MV-4-11 (cell line): ENCODE results near the gene PPP1R9B.

Experiments used
- DNase-seq: peaks from one replicate; lab custom pipeline; 2025; lab: John Stamatoyannopoulos, UW

PPP1R9B gene

DNA sequence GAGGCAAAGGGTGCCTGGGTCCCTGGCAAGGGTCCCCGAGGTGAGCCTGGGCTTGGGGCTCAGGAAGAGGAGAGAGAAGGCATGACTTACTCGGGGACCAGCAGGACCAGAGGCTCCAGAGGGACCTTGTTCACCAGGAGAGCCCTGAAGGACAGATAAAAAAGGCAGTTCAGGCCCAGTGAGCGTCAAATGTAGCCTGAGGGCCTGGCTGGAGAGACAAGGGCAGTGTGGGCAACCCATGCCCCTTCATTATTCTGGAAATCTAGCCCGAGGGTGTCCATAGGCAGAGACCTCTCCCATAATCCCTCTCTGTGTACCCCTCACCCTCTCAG is 36.9 kb upstream of the PPP1R9B start:
- no peak for DNase-seq

DNA sequence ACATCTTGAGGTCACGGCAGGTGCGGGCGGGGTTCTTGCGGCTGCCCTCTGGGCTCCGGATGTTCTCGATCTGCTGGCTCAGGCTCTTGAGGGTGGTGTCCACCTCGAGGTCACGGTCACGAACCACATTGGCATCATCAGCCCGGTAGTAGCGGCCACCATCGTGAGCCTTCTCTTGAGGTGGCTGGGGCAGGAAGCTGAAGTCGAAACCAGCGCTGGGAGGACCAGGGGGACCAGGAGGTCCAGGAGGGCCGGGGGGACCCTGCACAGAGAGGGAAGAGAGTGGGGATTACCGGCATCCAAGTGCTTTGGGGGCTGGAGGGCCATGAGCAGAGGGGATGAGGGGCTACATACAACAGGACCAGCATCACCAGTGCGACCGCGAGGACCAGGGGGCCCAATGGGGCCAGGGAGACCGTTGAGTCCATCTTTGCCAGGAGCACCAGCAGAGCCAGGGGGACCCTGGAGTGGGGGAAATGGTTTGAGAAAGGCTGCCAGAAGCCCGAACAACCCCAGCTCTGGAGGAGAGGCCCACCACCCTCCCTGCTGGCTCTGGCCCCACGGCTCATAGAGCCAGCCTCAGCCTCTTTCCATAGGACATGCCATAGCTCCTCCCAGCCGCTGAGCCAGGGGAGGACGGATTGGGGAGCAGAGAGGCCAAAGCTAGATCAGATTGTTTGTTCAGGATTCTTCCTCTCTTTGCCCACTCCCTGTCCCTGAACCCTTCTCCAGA is 36.4 kb upstream of the PPP1R9B start:
- no peak for DNase-seq

DNA sequence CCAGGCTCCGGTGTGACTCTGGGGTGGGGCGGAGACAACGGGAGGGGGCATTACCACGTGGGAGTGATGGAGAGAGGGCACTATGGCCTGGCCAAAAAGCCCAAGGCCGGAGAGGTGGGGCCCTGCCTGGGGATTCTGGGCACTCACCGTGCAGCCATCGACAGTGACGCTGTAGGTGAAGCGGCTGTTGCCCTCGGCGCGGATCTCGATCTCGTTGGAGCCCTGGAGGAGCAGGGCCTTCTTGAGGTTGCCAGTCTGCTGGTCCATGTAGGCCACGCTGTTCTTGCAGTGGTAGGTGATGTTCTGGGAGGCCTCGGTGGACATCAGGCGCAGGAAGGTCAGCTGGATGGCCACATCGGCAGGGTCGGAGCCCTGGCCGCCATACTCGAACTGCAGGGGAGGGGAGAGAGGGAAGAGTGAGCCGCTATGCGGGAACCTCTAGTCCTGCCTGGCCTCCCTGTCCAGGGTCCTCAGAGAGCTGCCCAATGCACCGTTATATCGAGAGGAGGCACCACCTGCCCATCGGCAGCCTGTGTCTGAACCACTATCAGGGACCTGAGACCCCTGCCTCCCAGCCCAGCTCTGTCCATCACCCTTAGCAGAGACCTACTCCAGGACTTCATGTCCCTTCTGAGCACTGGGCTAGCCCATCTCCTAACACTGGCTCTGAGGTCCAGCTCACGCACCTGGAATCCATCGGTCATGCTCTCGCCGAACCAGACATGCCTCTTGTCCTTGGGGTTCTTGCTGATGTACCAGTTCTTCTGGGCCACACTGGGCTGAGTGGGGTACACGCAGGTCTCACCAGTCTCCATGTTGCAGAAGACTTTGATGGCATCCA is 35.4 kb upstream of the PPP1R9B start:
- no peak for DNase-seq

DNA sequence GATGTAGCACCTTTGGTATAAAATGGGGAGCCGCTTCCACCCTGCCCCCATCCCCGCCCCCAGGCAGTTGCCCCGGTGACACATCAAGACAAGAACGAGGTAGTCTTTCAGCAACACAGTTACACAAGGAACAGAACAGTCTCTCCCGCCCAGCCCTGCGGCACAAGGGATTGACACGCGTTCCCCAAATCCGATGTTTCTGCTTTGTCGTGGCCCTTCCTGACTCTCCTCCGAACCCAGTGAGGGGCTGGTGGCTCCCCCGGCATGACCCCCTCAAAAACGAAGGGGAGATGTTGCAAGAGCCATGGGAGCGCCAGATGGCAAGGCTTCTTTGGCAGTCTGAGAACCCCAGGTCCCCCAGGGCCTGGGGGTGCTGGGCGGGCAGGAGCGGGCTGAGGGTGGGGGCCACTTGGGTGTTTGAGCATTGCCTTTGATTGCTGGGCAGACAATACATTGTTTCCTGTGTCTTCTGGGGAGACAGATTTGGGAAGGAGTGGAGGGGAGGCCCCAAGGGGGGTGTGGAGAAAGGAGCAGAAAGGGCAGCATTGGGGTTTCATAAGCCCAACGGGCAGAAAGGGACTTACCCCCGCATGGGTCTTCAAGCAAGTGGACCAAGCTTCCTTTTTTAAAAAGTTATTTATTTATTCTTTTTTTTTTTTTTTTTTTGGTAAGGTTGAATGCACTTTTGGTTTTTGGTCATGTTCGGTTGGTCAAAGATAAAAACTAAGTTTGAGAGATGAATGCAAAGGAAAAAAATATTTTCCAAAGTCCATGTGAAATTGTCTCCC is 34.3 kb upstream of the PPP1R9B start:
- peak; percentile 70 for DNase-seq

DNA sequence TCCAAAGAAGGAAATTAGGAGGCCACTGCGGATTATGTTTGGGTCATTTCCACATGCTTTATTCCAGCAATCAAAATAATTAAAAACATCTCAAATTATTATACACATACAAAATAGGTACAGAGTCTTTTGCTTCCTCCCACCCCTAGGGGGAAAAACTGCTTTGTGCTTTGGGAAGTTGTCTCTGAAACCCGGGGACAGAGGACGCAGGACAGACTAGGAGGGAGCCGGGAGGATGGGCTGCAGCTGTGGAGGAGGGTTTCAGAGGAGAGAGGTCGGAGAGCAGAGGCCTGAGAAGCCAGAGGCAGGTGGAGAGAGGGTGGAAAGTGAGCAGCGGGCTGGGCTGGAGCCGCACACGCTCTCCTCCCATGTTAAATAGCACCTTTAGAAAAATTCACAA is 33.6 kb upstream of the PPP1R9B start:
- no peak for DNase-seq

DNA sequence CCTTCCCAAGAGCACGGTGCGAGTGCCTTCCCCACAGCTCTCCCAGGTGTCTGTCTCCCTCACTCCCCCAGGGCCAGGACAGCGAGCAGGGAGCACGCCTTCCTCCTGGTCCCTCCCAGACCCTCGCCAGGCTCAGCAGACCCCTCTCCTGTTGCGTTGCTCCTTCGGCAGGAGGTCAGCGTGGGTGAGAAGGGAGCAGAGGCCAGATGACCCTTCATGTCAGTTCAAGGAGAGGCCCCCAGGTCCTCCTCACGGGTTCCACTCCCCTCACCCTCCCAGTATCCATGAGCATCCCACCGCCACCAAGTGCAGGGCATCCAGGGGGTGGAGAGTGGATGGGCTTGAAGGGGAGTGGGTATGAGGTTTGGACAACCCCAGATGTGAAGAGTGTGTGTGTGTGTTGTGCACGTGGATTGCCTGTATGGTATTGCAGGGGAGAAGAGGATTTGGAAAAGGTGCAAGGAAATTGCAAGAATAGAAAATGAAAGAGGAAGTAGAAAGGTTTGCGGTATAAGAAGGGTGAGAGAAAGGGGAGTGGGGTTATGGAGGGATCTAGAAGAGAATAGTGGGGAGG is 33.0 kb upstream of the PPP1R9B start:
- peak; percentile 87 for DNase-seq

DNA sequence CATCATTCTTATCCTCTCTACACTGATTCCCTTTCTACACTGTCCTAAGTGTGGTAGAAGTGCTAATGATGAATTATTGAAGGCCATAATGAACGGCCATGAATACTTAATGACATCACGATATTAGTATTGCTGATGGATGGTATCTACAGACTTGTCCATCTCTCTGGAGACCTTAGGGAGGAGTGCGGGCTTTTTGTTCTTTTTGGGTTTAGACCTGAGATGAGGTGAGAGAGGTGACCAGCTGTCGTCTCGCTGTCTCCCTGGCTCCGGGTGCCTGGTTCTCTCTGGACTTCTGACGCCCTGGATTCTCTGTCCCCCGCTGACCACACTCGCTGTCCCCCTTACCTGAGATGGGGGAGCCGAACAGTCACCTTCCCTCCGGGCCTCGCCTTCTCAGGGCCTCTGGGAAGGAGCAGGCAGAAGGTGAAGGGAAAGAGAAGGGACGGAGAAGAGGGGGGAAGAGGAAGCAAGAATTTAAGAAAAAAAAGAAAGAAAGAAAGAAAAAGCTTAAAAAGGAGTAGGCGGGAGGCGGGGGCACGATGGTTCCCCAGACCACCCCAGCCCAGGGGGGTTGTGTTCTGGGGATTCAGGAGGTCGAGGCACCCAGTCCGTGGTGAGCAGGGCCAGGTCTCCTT is 32.4 kb upstream of the PPP1R9B start:
- no peak for DNase-seq

DNA sequence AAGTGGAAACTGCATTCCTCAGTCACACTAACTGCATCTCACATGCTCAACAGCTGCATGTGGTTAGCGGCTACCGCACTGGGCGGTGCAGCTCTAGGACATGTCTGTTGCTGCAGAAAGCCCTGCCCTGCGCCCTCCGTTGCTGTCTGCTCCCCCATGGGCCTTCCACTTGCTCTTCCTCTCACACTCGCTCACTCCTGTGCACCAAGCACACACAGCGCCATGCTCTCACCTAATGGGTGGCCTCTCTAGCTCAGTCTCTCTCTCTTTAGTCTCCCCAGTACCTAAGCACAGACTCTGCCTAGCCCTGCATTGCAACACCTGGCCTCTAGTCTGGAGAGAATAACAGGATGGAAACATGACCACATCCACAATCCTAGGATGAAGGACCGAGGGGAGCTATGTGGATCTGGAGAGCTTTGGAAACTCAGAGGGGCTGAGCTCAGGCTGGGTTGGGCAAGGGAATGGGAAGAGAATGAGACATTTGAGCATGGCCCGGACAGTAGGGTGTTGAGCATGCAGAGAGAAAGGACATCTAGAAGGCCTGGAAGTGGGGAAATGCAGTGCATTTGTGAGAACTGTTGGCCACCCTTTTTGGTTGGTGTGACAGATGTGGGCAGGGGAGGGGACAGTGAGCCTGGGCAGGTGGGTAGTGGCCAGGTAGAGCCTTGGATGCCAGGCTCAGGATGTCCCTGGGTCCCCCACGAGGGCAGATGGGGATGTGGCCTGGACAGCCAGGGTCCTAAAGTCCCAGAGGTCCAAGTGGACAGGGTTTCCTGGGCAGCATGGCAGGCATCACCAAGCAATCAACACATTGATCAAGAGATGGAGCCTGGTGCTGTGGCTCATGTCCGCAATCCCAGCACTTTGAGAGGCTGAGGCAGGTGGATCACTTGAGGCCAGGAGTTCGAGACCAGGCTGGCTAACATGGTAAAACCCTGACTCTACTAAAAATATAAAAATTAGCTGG is 31.4 kb upstream of the PPP1R9B start:
- peak; percentile 74 for DNase-seq

DNA sequence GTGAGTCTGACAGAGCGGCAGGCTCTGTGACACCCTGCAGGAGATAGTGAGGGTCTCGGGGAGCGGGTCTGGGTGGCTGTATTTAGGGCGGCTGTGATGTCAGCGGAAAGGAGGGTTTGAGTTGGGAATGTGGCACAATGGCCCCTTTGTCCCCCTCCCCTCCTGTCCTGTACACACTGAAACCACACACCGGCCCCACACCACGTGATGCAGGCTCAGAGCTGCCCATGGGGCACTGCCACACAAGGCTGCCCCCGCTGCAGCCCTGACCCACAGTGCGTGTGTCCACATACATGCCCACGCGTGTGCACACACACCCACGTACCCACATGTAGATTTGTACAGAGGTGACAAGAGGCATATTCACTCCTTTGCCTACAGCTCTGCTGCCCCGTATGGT is 30.7 kb upstream of the PPP1R9B start:
- DNase-seq: no peak

DNA sequence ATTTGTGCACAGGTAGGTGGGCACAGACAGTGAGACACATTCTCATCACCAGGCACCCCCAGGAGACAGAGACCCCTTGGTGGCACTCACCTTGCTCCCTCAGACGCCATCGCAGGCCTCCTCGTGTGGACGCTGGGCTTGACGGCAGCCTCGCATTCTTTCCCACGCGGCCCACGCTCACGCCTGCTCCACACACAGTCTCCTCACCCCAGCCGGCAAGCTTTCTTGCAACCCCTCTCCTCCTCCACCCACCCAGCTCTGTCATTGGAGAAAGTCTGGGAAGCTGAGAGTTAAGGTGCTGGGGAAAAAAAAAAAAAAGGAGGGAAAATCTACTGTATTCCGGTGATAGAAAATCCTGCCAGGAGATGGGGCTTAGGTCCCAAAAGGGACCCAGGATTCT is 30.1 kb upstream of the PPP1R9B start:
- DNase-seq: no peak

DNA sequence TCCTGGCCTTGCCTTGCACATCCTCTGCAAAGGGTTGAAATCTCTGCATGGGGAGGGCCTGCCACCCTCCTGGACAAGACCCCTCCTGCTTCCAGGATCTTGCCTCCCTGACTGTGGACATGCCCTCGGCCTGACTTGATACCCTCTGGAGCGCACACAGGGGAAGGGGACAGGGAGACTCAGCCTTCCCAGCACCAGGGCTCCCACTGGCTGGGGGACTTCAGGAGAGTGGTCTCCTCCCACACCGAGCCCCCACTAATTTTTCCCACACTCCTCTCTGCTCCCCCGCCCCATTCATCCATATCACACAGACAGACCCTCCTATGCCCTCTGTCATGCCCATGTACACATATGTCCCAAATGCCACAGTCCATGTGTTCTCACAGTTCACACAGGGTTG is 29.6 kb upstream of the PPP1R9B start:
- no peak for DNase-seq

DNA sequence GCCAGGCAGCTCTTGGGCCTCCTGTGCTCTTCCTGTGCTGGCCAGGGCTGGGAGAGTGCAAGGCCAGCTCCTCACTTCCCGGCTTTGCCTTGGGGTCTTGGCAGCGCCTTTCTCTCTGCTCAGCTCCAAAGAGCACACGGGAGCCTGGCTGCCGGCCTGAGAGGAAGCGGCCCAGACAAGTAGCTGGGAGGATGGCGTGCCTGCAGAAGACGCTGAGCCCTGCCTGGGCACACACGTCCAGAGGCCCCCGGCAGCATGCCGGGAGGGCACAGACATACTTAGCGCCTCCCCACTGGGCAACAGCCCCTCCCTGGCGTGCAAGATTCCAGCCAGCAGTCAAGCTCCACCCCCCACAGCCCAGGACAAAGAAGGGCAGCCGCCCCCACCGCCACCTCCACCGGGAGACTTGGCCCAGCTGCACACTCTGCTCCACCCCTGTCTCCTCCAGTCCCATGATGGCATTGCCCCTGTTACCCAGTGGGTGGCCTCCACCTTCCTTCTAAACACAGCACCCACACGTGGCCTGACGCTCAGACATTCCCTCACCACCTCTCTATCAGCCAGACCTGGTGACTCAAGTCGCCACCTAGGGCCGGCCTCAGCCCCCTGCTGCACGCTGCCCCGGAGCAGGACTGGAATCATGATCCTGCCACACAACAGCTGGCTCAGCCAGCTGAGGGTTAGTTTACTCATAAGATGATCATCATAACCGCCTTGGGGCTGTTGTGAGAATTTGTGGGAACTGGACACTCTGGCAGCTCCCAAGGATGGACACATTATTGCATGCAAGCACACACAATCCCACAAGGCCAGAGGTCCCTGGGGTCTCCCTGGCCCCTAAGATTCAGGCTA is 27.7 kb upstream of the PPP1R9B start:
- peak; percentile 22 for DNase-seq

DNA sequence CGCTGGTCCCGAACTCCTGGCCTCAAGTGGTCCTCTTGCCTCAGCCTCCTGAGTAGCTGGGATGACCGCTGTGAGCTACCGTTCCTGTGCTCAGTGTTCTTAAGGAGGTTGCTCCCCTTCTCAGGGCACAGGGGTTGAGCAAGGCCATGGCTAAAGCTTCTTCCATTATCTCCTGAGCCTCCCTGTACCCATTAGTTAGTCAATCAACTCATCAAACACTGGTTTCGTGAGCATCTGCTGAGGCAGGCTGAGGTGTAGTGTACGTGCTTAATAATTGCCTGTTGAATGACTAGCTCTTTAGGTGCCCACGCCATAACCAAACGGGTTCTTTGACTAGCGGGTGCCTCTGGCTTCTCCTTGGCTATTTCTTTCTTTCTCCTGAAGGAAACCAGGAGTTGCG is 27.0 kb upstream of the PPP1R9B start:
- no peak for DNase-seq

DNA sequence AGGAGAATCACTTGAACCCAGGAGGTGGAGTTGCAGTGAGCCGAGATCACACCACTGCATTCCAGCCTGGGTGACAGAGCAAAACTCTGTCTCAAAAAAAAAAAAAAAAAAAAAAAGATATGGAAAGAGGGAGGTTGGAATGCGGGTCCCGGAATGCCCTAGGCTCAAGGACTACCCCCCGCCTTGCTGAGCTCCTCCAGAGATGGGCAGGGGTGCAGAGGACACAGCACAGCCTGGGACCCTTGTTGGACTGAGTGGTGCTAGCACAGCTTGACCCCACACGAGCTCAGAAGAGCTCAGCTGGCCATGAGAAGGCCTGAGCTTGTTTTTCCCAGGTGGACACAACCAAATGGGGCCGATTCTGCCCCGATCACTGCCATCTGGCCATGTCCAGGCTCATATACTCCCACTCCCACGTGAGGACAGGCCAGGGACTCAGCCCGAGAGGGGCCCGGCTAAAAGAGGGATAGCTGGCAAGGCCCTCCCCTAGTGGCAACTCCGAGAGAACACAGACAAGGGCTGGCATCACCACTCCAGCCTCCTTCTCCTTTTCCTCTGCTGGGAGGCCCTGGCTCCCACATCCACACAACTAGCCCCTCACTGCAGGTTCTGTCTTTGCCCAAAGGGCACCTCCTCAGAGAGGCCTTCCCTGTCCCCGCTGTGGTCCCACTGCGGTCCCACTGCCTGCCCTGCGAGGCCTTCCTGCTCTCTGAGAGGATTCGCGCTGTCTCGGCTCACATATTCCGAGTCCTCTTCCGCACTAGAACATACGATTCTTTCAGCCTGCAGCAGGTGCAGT is 26.3 kb upstream of the PPP1R9B start:
- DNase-seq: no peak

DNA sequence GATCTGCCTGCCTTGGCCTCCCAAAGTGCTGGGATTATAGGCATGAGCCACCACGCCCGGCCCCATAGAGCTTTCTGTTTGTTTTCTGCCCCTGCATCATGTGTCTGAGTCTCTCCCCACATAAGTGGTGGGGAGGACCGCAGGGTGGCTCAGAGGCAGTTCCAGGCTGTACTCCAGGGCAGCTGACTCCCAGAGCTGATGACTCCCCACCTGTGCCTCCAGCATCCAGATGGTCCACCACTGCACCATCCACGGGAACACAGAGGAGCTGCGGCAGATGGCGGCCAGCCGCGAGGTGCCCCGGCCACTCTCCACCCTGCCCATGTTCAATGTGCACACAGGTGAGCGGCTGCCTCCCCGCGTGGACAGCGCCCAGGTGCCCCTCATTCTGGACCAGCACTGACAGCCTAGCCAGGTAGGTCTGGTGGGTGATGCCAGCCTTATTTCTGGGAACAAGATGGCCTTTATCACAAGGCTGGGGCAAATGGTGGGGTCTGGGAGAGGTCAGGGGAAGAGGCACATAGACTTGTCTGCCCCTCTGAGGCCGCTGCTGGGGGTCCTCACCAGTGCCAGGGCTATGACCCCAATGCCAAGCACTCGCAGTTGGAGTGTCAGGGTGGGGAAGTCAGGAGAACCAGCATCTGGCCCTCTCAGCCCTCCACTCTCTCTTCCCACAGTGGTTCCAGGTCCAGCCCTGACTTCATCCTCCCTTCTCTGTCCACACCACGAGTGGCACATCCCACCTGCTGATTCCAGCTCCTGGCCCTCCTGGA is 24.7 kb upstream of the PPP1R9B start:
- no peak for DNase-seq

DNA sequence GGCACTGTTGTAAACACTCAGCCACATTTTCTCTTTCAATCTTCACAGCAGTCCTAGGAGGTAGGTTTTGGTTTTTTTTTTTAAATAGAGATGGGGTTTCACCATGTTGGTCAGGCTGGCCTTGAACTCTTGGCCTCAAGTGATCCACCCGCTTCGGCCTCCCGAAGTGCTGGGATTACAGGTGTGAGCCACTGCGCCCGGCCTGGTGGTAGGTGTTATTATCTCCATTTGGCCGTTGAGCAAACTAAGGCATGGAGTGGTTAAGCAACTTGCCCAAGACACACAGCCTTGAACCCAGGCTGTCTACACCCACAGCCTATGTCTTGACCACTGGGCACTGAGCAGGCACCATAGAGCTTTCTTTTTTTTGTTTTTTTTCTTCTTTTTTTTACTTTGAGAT is 24.0 kb upstream of the PPP1R9B start:
- no peak for DNase-seq

DNA sequence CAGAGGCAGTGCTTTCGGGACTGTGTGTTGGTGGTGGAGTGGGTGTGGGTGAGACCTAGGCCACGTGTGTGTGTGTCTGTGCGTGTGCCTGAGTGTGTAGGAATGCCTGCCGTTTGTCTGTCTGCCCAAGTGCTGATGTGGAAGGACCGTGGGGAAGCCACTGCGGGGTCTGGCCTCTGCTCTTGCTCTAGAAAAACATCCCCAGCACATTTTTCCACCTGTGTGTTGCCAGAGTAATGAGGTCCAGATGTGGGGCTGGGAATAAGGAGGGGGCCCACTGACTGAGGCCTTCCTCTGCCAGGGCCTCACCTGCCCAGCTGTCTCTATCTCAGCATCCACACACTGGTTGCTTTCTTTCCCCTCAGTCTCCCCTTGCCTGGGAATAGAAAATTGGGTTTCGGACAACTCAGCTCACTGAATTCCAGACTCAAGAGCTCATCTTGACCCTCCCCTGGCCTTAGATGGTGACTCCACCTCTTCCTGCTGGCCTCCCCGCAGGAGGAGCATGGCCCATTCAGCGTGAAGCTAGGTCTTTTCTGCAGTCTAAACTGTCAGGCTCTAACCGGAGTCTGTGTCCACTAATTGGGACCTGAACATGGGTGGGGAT is 23.0 kb upstream of the PPP1R9B start:
- no peak for DNase-seq

DNA sequence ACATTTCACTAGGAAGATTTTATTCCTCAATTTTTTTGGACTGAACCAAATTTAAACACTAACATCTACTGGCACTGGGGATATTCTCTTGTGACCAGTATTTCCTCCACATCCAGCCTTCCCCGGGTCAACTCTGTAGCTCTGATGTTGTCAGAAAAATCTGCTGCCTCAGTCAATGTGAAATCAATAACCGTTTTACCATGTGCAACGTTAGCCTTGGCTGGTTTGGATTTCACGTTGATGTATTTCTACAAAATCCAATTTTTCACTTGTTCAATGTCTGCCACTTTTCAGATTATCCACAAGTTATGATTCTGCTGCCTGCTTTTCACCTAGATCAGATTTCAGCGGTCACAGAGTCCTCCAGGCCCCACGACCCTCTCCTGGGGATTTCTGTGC is 22.5 kb upstream of the PPP1R9B start:
- no peak for DNase-seq
